GM12891 (cell line): ENCODE data around the gene RALGPS1.
A peak's percentile ranks its signal among the peaks of the same experiment; 100 is the strongest.

Source experiments
- DNase-seq: peaks from one replicate; pipeline ENCODE4 v3.0.0; 2011; ENCODE audit warnings: low spot score; ENCODE audit not compliant: insufficient read length
- FAIRE-seq: peaks from 2 replicates; lab custom pipeline; 2011; peaks lifted over from hg19 to GRCh38; lab: Jason Lieb, UNC
- PAX5 ChIP-seq: IDR thresholded peaks from 2 replicates; pipeline ENCODE4 v1.6.1; 2011; ENCODE audit warnings: low read length, moderate library complexity, mild to moderate bottlenecking; ENCODE audit not compliant: insufficient read depth, severe bottlenecking
- POLR2A ChIP-seq: IDR thresholded peaks from 2 replicates; pipeline ENCODE4 v1.6.1; 2011; ENCODE audit warnings: low read depth, low read length, control low read depth
- POLR2AphosphoS5 ChIP-seq: IDR thresholded peaks from 2 replicates; pipeline ENCODE4 v1.6.1; 2011; ENCODE audit warnings: low read depth, low read length, control low read depth
- POU2F2 ChIP-seq: IDR thresholded peaks from 2 replicates; pipeline ENCODE4 v1.6.1; 2011; ENCODE audit warnings: low read depth, mild to moderate bottlenecking, control low read depth, low read length, moderate library complexity
- SPI1 ChIP-seq: IDR thresholded peaks from 2 replicates; pipeline ENCODE4 v1.6.1; 2011; ENCODE audit warnings: low read depth, low read length, control low read depth
- TAF1 ChIP-seq: IDR thresholded peaks from 2 replicates; pipeline ENCODE4 v1.6.1; 2011; ENCODE audit warnings: low read depth, low read length, control low read depth

Gene RALGPS1

GRCh38 chr9:127196826-127197145 lies 282.2 kb downstream of the RALGPS1 start:
- FAIRE-seq, result no peak
- no peak for TF ChIP-seq POU2F2
- no peak for TF ChIP-seq POLR2A
- TF ChIP-seq TAF1, result no peak
- no peak for TF ChIP-seq POLR2AphosphoS5
- DNase-seq, result no peak

DNA sequence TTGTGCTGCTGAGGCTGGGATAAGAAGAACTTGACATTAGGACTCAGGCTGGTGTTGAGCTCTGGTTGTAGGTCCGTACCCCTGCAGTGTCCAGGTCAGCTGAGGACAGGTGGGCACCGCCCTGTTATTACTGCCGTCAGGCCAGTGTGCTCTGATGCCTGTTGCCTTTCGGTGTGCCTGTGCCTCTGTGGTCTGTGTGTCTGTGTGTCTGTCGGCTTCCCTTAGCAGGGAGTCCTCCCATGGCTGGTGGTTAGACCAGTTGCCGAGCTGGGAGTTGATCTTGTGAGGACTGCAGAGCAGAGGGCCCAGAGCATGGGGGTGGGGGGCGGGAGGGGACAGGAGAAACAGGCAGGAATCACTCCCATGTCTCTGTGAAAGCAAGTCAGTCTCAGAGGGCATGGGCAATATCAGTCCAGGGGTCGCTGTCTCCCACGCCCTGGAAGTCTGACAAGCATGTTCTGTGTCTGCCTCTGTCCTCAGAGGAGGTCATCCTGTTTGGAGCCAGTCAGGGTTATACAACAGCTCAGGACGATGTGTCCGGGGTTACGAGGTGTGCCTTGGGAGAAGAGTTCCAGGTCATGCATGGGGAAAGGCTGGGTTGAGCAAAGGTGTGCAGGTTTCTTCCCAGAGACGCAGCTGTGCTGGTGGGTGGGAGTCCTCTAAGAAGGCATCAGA lies 282.7 kb downstream of the RALGPS1 start:
- DNase-seq, result no peak
- FAIRE-seq, result no peak
- TF ChIP-seq PAX5 (no peak), POLR2AphosphoS5 (no peak), POU2F2 (no peak), SPI1 (no peak)

DNA sequence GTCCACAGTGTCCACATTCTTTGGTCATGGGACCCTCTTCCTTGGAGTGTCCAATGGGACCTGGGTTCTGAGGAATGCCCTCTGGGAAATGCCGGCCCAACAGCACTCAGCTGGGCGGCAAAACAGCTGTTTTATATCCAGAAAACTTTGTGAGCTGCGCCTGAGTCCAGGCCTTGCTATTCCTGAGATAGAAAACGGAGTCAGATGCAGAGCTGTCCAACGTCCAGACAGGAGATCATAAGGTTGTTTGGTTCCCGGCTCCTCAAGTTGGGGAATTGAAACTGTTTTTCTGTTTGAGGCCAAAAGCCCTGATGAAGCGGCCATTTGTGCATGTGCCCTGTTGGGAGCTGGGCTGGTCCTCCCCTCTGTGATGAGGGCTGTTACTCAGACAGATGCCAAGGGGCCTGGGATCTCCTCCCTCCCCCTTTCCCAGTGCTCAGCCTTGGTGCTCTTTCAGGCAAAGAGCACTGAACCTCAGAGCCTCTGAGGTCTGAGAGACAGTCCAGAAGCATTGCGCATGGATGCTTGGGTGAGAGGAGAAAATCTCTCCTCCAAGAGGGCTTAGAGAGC lies 283.4 kb downstream of the RALGPS1 start:
- TF ChIP-seq PAX5 (no peak), SPI1 (no peak), POLR2AphosphoS5 (no peak), TAF1 (no peak), POU2F2 (no peak), POLR2A (no peak)
- FAIRE-seq, result no peak

DNA sequence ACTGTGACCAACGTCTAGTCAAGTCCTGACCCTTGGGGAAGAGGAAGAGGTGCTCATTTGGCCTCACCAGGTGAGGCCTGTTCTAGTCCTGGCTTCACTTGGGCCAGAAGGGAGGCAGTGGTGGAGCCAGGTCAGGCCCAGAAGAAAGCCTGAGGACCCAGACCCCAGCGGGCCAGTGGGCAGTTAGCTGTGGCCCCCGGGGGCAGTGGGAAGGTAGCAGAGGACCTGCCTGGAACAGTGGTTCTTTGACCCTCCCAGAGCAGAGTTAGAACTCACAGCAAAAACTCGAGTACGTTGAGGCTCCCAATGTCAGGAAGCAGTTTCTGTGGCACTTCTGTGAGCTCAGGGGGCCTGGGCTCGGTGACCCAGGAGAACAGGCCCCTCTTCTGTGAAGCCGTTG lies 284.0 kb downstream of the RALGPS1 start:
- no peak for TF ChIP-seq TAF1
- TF ChIP-seq PAX5, result no peak
- TF ChIP-seq POLR2A, result no peak
- TF ChIP-seq POLR2AphosphoS5, result no peak
- TF ChIP-seq POU2F2, result no peak
- TF ChIP-seq SPI1, result no peak
- no peak for FAIRE-seq
- no peak for DNase-seq

More for the DNA sequence above, 283.4 kb downstream of the RALGPS1 start:
- no peak for DNase-seq

DNA sequence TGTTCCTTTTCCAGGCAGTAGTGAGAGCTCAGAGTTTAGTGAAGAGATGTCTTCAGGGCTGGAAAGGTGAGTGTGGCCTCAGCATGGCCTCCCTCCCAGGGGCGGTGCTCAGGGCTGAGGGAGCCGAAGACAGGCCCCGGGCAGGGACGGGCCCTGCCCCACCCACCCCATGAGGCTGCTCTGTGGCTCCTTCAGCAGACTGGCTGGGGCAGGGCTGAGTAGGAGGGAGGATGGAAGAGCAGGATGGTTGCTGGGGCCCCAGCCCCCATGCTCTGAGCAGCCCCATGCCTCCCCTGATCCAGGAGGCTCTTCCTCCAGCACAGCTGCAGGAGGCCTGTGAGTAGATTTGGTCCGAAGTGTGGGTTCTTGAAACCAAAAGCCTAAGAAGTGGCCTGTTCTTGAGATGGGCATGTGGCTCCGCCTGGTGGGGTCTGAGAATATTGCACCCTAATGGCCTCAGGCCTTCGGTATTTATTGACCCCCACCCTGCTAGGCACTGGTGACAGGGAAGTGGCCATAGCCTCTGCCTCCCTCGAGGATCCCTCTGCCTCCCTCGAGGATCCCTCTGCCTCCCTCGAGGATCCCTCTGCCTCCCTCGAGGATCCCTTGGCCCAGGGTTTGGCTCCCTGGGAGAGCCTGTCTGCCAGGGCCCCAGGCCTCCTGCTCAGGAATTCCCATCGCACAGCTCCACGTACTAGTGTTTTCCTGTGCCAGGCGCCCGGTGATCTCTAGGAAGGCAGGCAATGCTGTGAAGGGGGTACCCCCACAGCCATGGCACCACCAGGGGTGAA lies 284.6 kb downstream of the RALGPS1 start:
- TF ChIP-seq POLR2AphosphoS5 (no peak), POU2F2 (peak; percentile 70; the same call in 1 of the 2 replicates)
- DNase-seq (peak; percentile 83), FAIRE-seq (peak; percentile 95)

DNA sequence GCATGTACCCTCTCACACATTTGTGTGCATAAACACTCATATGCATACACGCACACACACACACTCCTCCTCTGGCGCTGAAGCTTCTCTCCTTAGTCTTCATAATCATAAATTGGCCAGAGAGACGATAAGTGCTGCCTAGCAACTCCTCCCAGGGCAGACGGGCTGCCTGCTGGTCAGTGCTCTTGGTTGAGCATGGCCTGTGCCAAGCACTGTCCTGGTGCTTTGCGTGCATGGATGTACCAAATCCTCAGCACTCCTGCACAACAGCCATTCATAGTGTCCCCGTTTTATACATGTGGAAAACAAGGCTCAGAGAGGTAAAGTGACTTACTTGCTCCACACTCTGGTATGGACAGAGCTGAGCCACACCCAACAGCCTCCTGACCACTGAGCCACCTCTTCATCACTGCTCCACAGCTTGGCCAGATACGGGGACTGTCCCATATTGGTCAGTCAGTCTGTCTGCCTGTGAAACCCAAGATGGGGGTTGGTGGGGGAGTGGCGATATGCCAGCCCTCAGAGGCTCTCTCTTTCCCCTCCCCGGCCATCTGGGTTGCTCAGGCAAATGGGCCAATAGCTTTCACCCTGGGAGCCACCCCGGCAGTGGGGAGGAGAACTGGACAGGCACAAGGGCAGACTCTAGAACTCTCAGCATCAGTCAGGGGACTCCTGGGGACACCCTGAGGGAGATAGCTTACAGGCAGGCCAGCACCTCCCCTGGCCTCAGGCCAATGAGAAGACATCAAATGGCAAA lies 285.7 kb downstream of the RALGPS1 start:
- no peak for DNase-seq
- no peak for TF ChIP-seq TAF1
- FAIRE-seq, result no peak

DNA sequence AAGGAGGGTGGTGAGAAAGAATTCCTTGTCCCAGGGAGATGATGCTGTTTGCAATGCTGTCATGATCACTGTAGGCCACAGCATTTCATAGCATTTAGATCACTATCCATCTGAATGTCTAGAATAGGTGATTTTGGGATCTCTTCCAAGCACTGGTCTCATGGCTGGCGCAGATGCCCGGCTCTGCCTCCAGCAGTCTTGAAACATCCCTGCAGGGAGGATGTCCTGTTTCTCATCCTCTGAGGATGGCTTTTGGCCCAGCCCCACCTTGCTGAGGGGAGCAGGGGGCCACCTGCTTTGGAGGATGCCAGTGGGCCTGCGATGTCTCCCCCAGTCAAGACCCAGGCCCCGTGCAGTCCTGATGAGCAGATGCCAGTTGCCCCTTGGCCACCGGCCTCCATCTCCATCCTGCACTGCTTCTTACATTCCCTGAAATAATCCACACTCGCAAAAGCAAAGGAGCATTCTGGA lies 286.5 kb downstream of the RALGPS1 start:
- no peak for TF ChIP-seq TAF1
- no peak for TF ChIP-seq POU2F2
- no peak for TF ChIP-seq PAX5
- no peak for TF ChIP-seq POLR2A
- no peak for TF ChIP-seq SPI1
- TF ChIP-seq POLR2AphosphoS5, result no peak
- DNase-seq (no peak), FAIRE-seq (no peak)

DNA sequence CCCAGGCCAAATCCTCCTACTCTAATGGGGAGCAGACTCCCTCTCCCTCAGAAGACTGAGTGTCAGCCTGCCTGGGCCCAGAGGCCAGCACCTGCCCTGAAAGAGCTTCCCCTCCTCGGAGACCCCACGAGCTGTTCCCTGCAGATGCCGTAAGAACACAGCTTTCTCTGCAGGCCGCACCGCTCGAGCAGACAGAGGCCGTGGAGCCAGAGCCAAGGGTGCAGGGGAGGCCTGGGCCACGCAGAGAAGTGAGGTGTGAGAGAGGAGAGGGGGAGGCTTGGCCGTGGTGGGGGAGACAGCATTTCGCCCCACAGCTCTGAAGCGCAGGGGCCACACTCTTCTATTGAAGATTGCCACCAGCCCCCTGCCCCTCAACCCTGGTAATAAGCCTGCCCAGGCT lies 287.1 kb downstream of the RALGPS1 start:
- no peak for TF ChIP-seq POLR2A
- TF ChIP-seq POLR2AphosphoS5, result no peak
- TF ChIP-seq SPI1, result no peak
- TF ChIP-seq TAF1, result no peak
- TF ChIP-seq PAX5, result no peak
- no peak for TF ChIP-seq POU2F2
- FAIRE-seq (no peak), DNase-seq (no peak)

GRCh38 chr9:127202461-127203169 lies 288.0 kb downstream of the RALGPS1 start:
- TF ChIP-seq SPI1 (no peak), PAX5 (no peak), TAF1 (no peak), POLR2AphosphoS5 (no peak), POLR2A (no peak), POU2F2 (no peak)
- DNase-seq (no peak), FAIRE-seq (no peak)
